PC-9 (cell line): ENCODE data around the gene NDUFS2. TPM values are rescaled to one million over a fixed set of nuclear protein-coding genes. Genes with fewer than 3 reads are reported as not detected.

ENCODE experiments used
- BruUV-seq: library from RNA; stranded (reverse); fragments of 400-500 nt; replicated peaks from 2 replicates; lab custom pipeline; 2021; lab: Mats Ljungman, UMichigan
- CTCF ChIA-PET: fragments of 300-600 bp; sonication (Branson Sonifier 250); formaldehyde crosslinking; loops from one replicate; lab custom pipeline; 2022; ENCODE audit warnings: antibody characterized with exemption; lab: Charles Lee
- POLR2A ChIA-PET: fragments of 300-600 bp; sonication (Branson Sonifier 250); formaldehyde crosslinking; loops from one replicate; lab custom pipeline; 2022; ENCODE audit warnings: antibody characterized with exemption; ENCODE audit not compliant: unreplicated experiment; lab: Charles Lee
- DNase-seq, 2 experiments: peaks; one replicate each; pipeline versions ENCODE4 v3.0.0 to v3.0.0-alpha.2; 2015 to 2022; ENCODE audit warnings: mixed read lengths in 1 of 2
- H2AFZ ChIP-seq: fragments of 200-600 bp; sonication (generic); 2 replicates; pipeline ENCODE4 v1.8.1; 2017; ENCODE audit warnings: antibody characterized with exemption
- H3F3A ChIP-seq: fragments of 200-600 bp; sonication (generic); 2 replicates; pipeline ENCODE4 v1.8.1; 2017; ENCODE audit warnings: antibody characterized with exemption, mild to moderate bottlenecking, low read depth; ENCODE audit not compliant: insufficient read depth
- H3K27ac ChIP-seq: fragments of 200-600 bp; sonication (generic); 2 replicates; pipeline ENCODE4 v1.6.1; 2016; ENCODE audit warnings: mixed run types
- H3K27me3 ChIP-seq: fragments of 200-600 bp; sonication (generic); 2 replicates; pipeline ENCODE4 v1.6.1; 2016; ENCODE audit warnings: low read depth, mixed run types; ENCODE audit not compliant: insufficient read depth
- H3K36me3 ChIP-seq: fragments of 200-600 bp; sonication (generic); 2 replicates; pipeline ENCODE4 v1.6.1; 2016; ENCODE audit warnings: low read depth, mixed run types
- H3K4me1 ChIP-seq: fragments of 200-600 bp; sonication (generic); replicated peaks from 2 replicates; pipeline ENCODE4 v1.6.1; 2016; ENCODE audit warnings: mixed run types; ENCODE audit not compliant: insufficient read depth
- H3K4me2 ChIP-seq: fragments of 200-600 bp; sonication (generic); 2 replicates; pipeline ENCODE4 v1.6.1; 2017; ENCODE audit warnings: mixed run types
- H3K4me3 ChIP-seq: fragments of 200-600 bp; sonication (generic); 2 replicates; pipeline ENCODE4 v1.6.1; 2016; ENCODE audit warnings: mixed run types
- H3K79me2 ChIP-seq: fragments of 200-600 bp; sonication (generic); 2 replicates; pipeline ENCODE4 v1.6.1; 2017; ENCODE audit warnings: low read depth, mixed run types
- H3K9me2 ChIP-seq: fragments of 200-600 bp; sonication (generic); 2 replicates; pipeline ENCODE4 v1.8.1; 2017; ENCODE audit warnings: mild to moderate bottlenecking; ENCODE audit not compliant: insufficient read depth
- H3K9me3 ChIP-seq: fragments of 200-600 bp; sonication (generic); 2 replicates; pipeline ENCODE4 v1.8.1; 2016; ENCODE audit warnings: low read depth; ENCODE audit not compliant: insufficient read depth
- H4K20me1 ChIP-seq: fragments of 200-600 bp; sonication (generic); 2 replicates; pipeline ENCODE4 v1.8.1; 2017; ENCODE audit not compliant: insufficient read depth
- EZH2 ChIP-seq: fragments of 200-600 bp; sonication (generic); IDR thresholded peaks from 2 replicates; pipeline ENCODE4 v1.8.0; 2017; ENCODE audit warnings: antibody characterized with exemption, low read depth
- intact Hi-C: fragments of 100-400 bp; cut with micrococcal nuclease; formaldehyde crosslinking; loops from one replicate; pipeline ENCODE4 v1.10.0; 2022; ENCODE audit not compliant: unreplicated experiment
- total RNA-seq: library from RNA; stranded (reverse); gene quantifications from 2 replicates; pipeline ENCODE4 v1.2.3, GENCODE V29; 2021
- TF ChIP-seq, protein P1 (sequence below): fragments of 200-600 bp; sonication (generic); conservative IDR thresholded peaks from 2 replicates; pipeline ENCODE4 v1.6.1; 2017; ENCODE audit warnings: mixed run types, antibody characterized with exemption, mild to moderate bottlenecking, moderate library complexity

Gene NDUFS2
- total RNA-seq, 1 experiment from 2014 or later, result 99.5 TPM

DNA sequence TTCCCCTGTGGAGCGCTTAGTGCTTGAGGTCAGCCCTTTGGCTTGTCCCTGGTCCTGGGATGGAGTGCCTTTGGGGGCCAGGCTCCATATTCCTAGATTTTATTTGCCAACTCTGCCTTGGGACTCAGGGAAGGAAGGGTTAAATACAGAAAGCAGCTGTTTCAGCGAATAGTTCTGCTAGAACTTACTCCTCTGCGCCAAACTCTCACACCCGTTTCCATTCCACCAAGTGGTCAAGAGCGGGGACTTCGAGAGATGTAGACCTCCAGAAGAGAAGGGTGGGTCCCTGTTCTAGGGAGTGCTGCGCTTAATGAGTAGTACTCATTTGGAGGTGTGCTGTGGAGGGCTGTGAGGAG is 23.0 kb downstream of the NDUFS2 start:
- H3K79me2 ChIP-seq, result no peaks in the 10 kb centered on the region
- H4K20me1 ChIP-seq, result no peaks in the 10 kb centered on the region
- CTCF ChIA-PET, result interaction anchor here (0.5 to 1.4 kb wide), 14 partner anchors 14 to 547 kb away, joined by 3 to 13 read pairs (median 4); partner anchors contain the start of genes NDUFS2 and SDHC
- H3F3A ChIP-seq, result peaks cover 3% of the 10 kb centered on the region; the same call in 1 of the 2 replicates
- 0 out of 2 replicates have a peak overlapping the region, but pooled peaks have one; percentile 24 for H2AFZ ChIP-seq
- no peaks in the 10 kb centered on the region for H3K9me3 ChIP-seq
- no peaks in the 10 kb centered on the region for H3K36me3 ChIP-seq
- BruUV-seq, result no TSS peak
- no peaks in the 10 kb centered on the region for H3K9me2 ChIP-seq
- H3K4me1 ChIP-seq, result peaks cover 16% of the 10 kb centered on the region
- H3K4me2 ChIP-seq, result peak overlapping the region; percentile 24
- no peak for TF ChIP-seq EZH2
- TF ChIP-seq, protein P1, sequence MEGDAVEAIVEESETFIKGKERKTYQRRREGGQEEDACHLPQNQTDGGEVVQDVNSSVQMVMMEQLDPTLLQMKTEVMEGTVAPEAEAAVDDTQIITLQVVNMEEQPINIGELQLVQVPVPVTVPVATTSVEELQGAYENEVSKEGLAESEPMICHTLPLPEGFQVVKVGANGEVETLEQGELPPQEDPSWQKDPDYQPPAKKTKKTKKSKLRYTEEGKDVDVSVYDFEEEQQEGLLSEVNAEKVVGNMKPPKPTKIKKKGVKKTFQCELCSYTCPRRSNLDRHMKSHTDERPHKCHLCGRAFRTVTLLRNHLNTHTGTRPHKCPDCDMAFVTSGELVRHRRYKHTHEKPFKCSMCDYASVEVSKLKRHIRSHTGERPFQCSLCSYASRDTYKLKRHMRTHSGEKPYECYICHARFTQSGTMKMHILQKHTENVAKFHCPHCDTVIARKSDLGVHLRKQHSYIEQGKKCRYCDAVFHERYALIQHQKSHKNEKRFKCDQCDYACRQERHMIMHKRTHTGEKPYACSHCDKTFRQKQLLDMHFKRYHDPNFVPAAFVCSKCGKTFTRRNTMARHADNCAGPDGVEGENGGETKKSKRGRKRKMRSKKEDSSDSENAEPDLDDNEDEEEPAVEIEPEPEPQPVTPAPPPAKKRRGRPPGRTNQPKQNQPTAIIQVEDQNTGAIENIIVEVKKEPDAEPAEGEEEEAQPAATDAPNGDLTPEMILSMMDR, result no peak
- intact Hi-C loops, result loop anchor here (10.0 kb wide), 1 partner anchor 540 kb away; the partner anchor contains the start of gene ATF6
- POLR2A ChIA-PET, result interaction anchor here (0.5 to 0.7 kb wide), 10 partner anchors 9 to 860 kb away, joined by 3 to 11 read pairs (median 4); no protein-coding TSS in a partner anchor
- H3K27me3 ChIP-seq, result no peaks in the 10 kb centered on the region
- H3K4me3 ChIP-seq, result no peak overlapping the region
- H3K27ac ChIP-seq, result no peak overlapping the region
- no peak for DNase-seq

- H3F3A ChIP-seq, result peaks cover 3% of the 10 kb centered on the region; the same call in 1 of the 2 replicates
- H4K20me1 ChIP-seq, result no peaks in the 10 kb centered on the region
- peak within 1 kb of the TSS; percentile 83 for H3K4me3 ChIP-seq
- CTCF ChIA-PET, result interaction anchor here (0.5 to 1.4 kb wide), 15 partner anchors 14 to 547 kb away, joined by 3 to 13 read pairs (median 4); partner anchors contain the start of genes NDUFS2 and SDHC
- DNase-seq, result peak; percentile 84 to 95
- BruUV-seq, result no TSS peak
- no peaks in the 10 kb centered on the region for H3K27me3 ChIP-seq
- TF ChIP-seq, protein P1, result peak; percentile 52
- no peak for TF ChIP-seq EZH2
- intact Hi-C loops, result loop anchor here (2.0 to 10.0 kb wide), 2 partner anchors 157 to 539 kb away; partner anchors contain the start of gene ATF6
- peak within 1 kb of the TSS; percentile 88 for H2AFZ ChIP-seq
- no peaks in the 10 kb centered on the region for H3K79me2 ChIP-seq
- peaks cover 16% of the 10 kb centered on the region for H3K4me1 ChIP-seq
- no peaks in the 10 kb centered on the region for H3K36me3 ChIP-seq
- no peaks in the 10 kb centered on the region for H3K9me2 ChIP-seq
- POLR2A ChIA-PET, result interaction anchor here (0.5 to 0.7 kb wide), 12 partner anchors 9 to 861 kb away, joined by 3 to 11 read pairs (median 4); partner anchors contain the start of gene UFC1
- H3K9me3 ChIP-seq, result no peaks in the 10 kb centered on the region
- H3K4me2 ChIP-seq, result peak within 1 kb of the TSS; percentile 91
- no peak within 1 kb of the TSS for H3K27ac ChIP-seq
Observed at GRCh38 chr1:161225534-161226319, 23.6 kb downstream of the NDUFS2 start, which contains the start of gene TOMM40L. Gene TOMM40L, plus strand, starts transcription at chr1:161226060. Its CDS starts 430 bp downstream, at chr1:161226490.

- H3K4me2 ChIP-seq, result peak overlapping the region; percentile 91
- H3K79me2 ChIP-seq, result no peaks in the 10 kb centered on the region
- TF ChIP-seq, protein P1, result no peak
- peak overlapping the region; percentile 88 for H2AFZ ChIP-seq
- CTCF ChIA-PET, result interaction anchor here (0.6 to 1.4 kb wide), 9 partner anchors 15 to 156 kb away, joined by 3 to 13 read pairs (median 5); partner anchors contain the start of gene SDHC
- H3F3A ChIP-seq, result peaks cover 3% of the 10 kb centered on the region; the same call in 1 of the 2 replicates
- no peaks in the 10 kb centered on the region for H3K27me3 ChIP-seq
- H3K4me3 ChIP-seq, result peak overlapping the region; percentile 83
- intact Hi-C loops, result loop anchor here (2.0 to 10.0 kb wide), 2 partner anchors 156 to 538 kb away; partner anchors contain the start of gene ATF6
- no peak overlapping the region for H3K27ac ChIP-seq
- peaks cover 16% of the 10 kb centered on the region for H3K4me1 ChIP-seq
- H3K9me2 ChIP-seq, result no peaks in the 10 kb centered on the region
- no TSS peak for BruUV-seq
- H3K36me3 ChIP-seq, result no peaks in the 10 kb centered on the region
- POLR2A ChIA-PET, result interaction anchor here (0.6 to 0.7 kb wide), 2 partner anchors 23 to 73 kb away, joined by 3 read pairs; partner anchors contain the start of gene UFC1
- H4K20me1 ChIP-seq, result no peaks in the 10 kb centered on the region
- no peaks in the 10 kb centered on the region for H3K9me3 ChIP-seq
- DNase-seq, result no peak
Observed at GRCh38 chr1:161226320-161226711, 24.1 kb downstream of the NDUFS2 start.
